K562 (cell line): ENCODE results near the gene RNF151. TPM values are rescaled to one million over a fixed set of nuclear protein-coding genes. Genes with fewer than 3 reads are reported as not detected.

Source experiments
- BCOR ChIP-seq: fragments of 450-650 bp; IDR thresholded peaks from 2 replicates; pipeline ENCODE4 v1.6.1; 2016
- BDP1 ChIP-seq: IDR thresholded peaks from 3 replicates; pipeline ENCODE4 v1.6.1; 2011; ENCODE audit not compliant: insufficient read length, insufficient read depth
- CBX5 ChIP-seq: IDR thresholded peaks from 2 replicates; pipeline ENCODE4 v1.6.1; 2014; ENCODE audit warnings: low read depth, borderline replicate concordance
- CSDE1 ChIP-seq, 2 experiments: fragments of 450-650 bp; IDR thresholded peaks; 2 replicates each; pipeline ENCODE4 v1.6.1; 2016; ENCODE audit warnings: mild to moderate bottlenecking in 1 of 2
- GTF2E2 ChIP-seq: fragments of 200-800 bp; sonication (Bioruptor generic); IDR thresholded peaks from 2 replicates; pipeline ENCODE4 v1.6.1; 2016; ENCODE audit warnings: missing genetic modification characterization, missing compliant biosample characterization
- GTF3C2 ChIP-seq: IDR thresholded peaks from 3 replicates; pipeline ENCODE4 v1.6.1; 2011; ENCODE audit warnings: borderline replicate concordance, mild to moderate bottlenecking, moderate library complexity; ENCODE audit not compliant: insufficient read length; ENCODE audit errors: extremely low read depth
- ILF3 ChIP-seq: fragments of 450-650 bp; IDR thresholded peaks from 2 replicates; pipeline ENCODE4 v1.6.1; 2018; ENCODE audit warnings: antibody characterized with exemption, mild to moderate bottlenecking, moderate library complexity, borderline replicate concordance
- KLF13 ChIP-seq: fragments of 450-650 bp; IDR thresholded peaks from 2 replicates; pipeline ENCODE4 v1.6.1; 2016; ENCODE audit warnings: missing genetic modification characterization, low read depth, mild to moderate bottlenecking, missing compliant biosample characterization, moderate library complexity, borderline replicate concordance
- LEF1 ChIP-seq: fragments of 450-650 bp; IDR thresholded peaks from 2 replicates; pipeline ENCODE4 v1.6.1; 2016; ENCODE audit warnings: mild to moderate bottlenecking
- POLR2AphosphoS5 ChIP-seq: IDR thresholded peaks from 2 replicates; pipeline ENCODE4 v1.6.1; 2011; ENCODE audit warnings: mild to moderate bottlenecking, low read depth, low read length, moderate library complexity; ENCODE audit not compliant: control insufficient read depth, insufficient read depth
- STAG1 ChIP-seq: sonication (generic); formaldehyde crosslinking; IDR thresholded peaks from 2 replicates; pipeline ENCODE4 v1.5.0; 2020; ENCODE audit warnings: missing genetic modification reagents, borderline replicate concordance
- TAF15 ChIP-seq: fragments of 200-400 bp; formaldehyde crosslinking; IDR thresholded peaks from 2 replicates; pipeline ENCODE4 v1.6.1; 2017; ENCODE audit warnings: mild to moderate bottlenecking, low read depth, low read length, moderate library complexity
- TARDBP ChIP-seq: fragments of 450-650 bp; IDR thresholded peaks from 2 replicates; pipeline ENCODE4 v1.6.1; 2016
- U2AF2 ChIP-seq: fragments of 200-400 bp; formaldehyde crosslinking; optimal IDR thresholded peaks from 2 replicates; pipeline ENCODE3; 2017; ENCODE audit warnings: low read depth, mild to moderate bottlenecking, low read length
- YY1 ChIP-seq, 3 experiments: IDR thresholded peaks; 2 replicates each; pipeline ENCODE4 v1.6.1; 2011; ENCODE audit warnings: low read length in 2 of 3, mild to moderate bottlenecking in 2 of 3, moderate library complexity in 2 of 3, borderline replicate concordance in 1 of 3, control low read depth in 1 of 3, low read depth in 1 of 3; ENCODE audit not compliant: insufficient read depth in 3 of 3, insufficient replicate concordance in 2 of 3, control insufficient read depth in 1 of 3, insufficient read length in 1 of 3; ENCODE audit errors: extremely low read depth in 1 of 3
- ZNF395 ChIP-seq: fragments of 200-800 bp; sonication (Bioruptor generic); IDR thresholded peaks from 2 replicates; pipeline ENCODE4 v1.6.1; 2017; ENCODE audit warnings: missing genetic modification characterization, missing compliant biosample characterization
- polyA plus RNA-seq, 8 experiments: library from polyadenylated mRNA; depleted of rRNA in 4 of 8; stranded (reverse) in 5 of 8; unstranded in 3 of 8; fragments of >200 nt; fragmentation: Nextera tagmentation in 2 of 8; fragmentation: Illumina TruSeq in 1 of 8; extraction: Ambion mirVana in 2 of 8; extraction: Trizol in 1 of 8; gene quantifications; 2 replicates each; pipeline versions ENCODE4 v1.2.1 to v1.2.3, GENCODE V29; 2011 to 2014; ENCODE audit warnings: inconsistent platforms in 1 of 8, missing spikeins in 1 of 8
- total RNA-seq, 7 experiments: library from RNA; depleted of rRNA in 6 of 7; stranded (reverse); fragments of >200 nt in 6 of 7; fragmentation: Illumina TruSeq in 2 of 7; extraction: Trizol in 2 of 7; gene quantifications; 2 replicates each; pipeline versions ENCODE4 v1.2.1 to v1.2.3, GENCODE V29; 2011 to 2021; ENCODE audit warnings: low replicate concordance in 1 of 7
- TF ChIP-seq, protein P1 (sequence below): sonication (generic); formaldehyde crosslinking; IDR thresholded peaks from 2 replicates; pipeline ENCODE4 v1.8.0; 2022; ENCODE audit warnings: mild to moderate bottlenecking, low read depth, missing genetic modification reagents
- TF ChIP-seq, protein P2 (sequence below), 2 experiments: fragments of 250-450 bp in 1 of 2; fragments of 450-650 bp in 1 of 2; sonication (Bioruptor Pico) in 1 of 2; IDR thresholded peaks; 2 replicates each; pipeline versions ENCODE4 v1.6.1 to v1.8.0; 2016 to 2021; ENCODE audit warnings: mild to moderate bottlenecking in 2 of 2, moderate library complexity in 2 of 2, missing compliant biosample characterization in 1 of 2, missing genetic modification characterization in 1 of 2
- TF ChIP-seq, protein P3 (sequence below): sonication (generic); formaldehyde crosslinking; IDR thresholded peaks from 2 replicates; pipeline ENCODE4 v1.5.0; 2020; ENCODE audit warnings: missing genetic modification reagents

RNF151 gene
- total and polyA plus RNA-seq, 9 of the 15 experiments (the other 6 are each of a cell fraction or from before 2014, with no cell fraction given): not detected

DNA sequence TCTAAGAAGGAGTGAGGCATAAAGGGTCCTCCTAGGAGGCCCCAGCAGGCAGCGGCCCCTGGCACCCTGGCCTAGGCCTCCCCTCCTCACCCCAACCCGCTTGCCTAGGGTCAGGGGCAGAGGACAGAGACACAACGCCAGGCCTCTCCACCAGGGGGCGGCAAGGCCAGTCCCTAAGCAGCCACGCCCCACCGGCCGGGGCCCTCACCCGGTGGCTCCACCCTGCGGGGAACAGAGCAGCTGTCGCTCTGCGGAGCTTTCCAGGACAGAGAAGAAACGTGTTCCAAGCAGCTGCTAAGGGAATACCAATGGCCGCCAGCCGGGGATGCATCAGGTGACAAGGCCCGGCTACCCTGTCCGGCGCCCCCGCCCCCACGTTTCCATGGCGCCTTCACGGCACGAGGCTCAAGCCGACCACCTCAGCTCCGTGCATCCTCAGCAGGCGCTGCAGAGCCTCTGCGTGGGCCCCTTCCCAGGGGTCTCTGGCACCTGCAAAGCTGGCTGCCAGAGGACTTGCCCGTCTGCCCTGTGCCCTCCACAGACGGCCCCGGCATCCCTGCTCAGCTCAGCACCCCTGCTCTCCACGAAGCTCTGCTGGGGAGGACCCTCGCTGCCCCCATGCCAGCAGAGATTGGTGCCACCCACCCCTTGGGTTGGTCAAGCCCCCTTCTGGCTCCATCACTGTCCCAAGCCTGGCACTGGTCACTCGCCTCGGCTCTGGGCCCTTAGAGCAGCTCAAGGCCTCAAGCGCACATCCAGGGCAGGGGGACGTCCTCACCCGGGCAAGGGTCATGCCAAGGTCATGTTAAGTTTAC is 37.4 kb downstream of the RNF151 start (continued):
- TF ChIP-seq GTF3C2 (no peak), U2AF2 (no peak), KLF13 (tag) (peak; percentile 99), GTF2E2 (no peak), BDP1 (no peak), LEF1 (no peak), TARDBP (no peak), POLR2AphosphoS5 (peak; percentile 32; the same call in 1 of the 2 replicates), STAG1 (peak; percentile 57; the same call in 1 of the 2 replicates), ILF3 (no peak), CBX5 (no peak), TAF15 (no peak), YY1 (IDR thresholded peaks at IDR 0.05; ENCODE audit: borderline replicate concordance in 1 of 3, control insufficient read depth in 1 of 3, extremely low read depth in 1 of 3, insufficient read depth in 3 of 3, insufficient read length in 1 of 3, insufficient replicate concordance in 2 of 3, low read depth in 1 of 3, low read length in 2 of 3) (peak; percentile 55 to 93 (median 87)), CSDE1 (IDR thresholded peaks at IDR 0.05) (no peak), BCOR (no peak; the same call in 1 of the 2 replicates), ZNF395 (CRISPR knock-in tag) (no peak)
- TF ChIP-seq, protein P1, sequence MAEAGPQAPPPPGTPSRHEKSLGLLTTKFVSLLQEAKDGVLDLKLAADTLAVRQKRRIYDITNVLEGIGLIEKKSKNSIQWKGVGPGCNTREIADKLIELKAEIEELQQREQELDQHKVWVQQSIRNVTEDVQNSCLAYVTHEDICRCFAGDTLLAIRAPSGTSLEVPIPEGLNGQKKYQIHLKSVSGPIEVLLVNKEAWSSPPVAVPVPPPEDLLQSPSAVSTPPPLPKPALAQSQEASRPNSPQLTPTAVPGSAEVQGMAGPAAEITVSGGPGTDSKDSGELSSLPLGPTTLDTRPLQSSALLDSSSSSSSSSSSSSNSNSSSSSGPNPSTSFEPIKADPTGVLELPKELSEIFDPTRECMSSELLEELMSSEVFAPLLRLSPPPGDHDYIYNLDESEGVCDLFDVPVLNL: 0 out of 2 replicates have a peak, but pooled peaks have one; percentile 8
- TF ChIP-seq, protein P2, sequence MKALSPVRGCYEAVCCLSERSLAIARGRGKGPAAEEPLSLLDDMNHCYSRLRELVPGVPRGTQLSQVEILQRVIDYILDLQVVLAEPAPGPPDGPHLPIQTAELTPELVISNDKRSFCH (CRISPR knock-in tag; IDR thresholded peaks at IDR 0.05): no peak
- TF ChIP-seq, protein P2 (tag; IDR thresholded peaks at IDR 0.05): no peak
- TF ChIP-seq, protein P3, sequence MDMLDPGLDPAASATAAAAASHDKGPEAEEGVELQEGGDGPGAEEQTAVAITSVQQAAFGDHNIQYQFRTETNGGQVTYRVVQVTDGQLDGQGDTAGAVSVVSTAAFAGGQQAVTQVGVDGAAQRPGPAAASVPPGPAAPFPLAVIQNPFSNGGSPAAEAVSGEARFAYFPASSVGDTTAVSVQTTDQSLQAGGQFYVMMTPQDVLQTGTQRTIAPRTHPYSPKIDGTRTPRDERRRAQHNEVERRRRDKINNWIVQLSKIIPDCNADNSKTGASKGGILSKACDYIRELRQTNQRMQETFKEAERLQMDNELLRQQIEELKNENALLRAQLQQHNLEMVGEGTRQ: peak; percentile 42; the same call in 1 of the 2 replicates
